ENCODE data around the gene SEPTIN3. TPM values are rescaled to one million over a fixed set of nuclear protein-coding genes. Genes with fewer than 3 reads are reported as not detected.

The SEPTIN3 gene, protein sequence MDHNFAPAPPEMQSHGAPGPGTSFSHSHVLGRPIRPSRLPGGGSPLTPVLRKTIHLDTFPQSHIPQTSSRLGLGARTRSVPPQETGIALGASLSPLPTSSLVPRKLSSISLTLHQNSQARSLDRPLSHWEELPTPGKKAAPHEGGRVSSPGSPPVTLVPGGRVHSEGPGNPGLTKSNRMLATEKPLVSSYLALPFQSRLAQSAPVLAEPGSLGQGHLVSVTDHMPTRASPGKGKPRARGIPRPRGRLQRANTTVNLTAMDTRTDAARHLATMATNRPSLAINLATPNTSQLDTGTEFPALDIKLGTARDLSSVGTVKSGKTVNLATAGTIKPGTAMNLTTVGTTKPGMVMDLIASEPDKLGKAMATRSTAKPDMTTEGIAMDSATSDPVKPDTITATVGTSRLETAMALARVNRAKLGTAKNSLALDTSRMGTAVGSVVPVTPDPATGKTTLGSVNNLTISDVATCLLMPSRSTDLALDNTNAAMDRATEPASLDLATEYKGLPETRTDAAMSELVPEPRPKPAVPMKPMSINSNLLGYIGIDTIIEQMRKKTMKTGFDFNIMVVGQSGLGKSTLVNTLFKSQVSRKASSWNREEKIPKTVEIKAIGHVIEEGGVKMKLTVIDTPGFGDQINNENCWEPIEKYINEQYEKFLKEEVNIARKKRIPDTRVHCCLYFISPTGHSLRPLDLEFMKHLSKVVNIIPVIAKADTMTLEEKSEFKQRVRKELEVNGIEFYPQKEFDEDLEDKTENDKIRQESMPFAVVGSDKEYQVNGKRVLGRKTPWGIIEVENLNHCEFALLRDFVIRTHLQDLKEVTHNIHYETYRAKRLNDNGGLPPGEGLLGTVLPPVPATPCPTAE
- under 1 TPM; 0.09 to 0.39 (median 0.14) TPM for total RNA-seq
- 0.14 TPM for polyA plus RNA-seq
- long read RNA-seq, donor 1: 0 reads
- long read RNA-seq, donor 2: 0 reads
- long read RNA-seq, donor 3: 0 reads
- long read RNA-seq, donor 4: 0 reads

DNA sequence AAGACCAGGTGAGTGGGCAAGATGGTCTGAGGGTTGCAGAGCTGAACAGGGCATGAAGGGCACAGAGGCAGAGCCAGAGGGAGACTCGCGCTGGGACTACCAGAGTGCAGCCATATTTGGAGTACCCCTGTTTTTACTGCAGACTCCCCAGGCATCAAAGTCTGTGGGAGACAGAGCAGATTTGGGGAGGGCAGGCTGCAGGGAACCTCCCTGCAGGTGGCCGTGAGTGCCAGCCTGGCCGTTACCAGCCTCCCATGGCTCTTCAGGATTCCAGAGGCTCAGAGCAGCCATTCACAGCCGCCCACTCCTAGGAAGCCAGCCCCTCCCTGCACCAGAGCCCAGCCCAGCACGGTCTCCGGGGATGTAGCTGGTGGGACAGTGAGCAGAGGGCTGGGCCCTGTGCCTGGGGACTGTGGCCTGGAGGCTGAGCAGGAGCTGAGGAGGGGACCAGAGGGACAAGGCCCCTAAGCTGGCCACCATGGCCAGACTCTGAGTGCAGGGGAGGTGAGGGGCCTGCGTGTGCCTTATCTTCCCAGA lies at the start of gene SEPTIN3:
Gene SEPTIN3 (plus strand): TSS at position 334 of the 537 bp plus-strand sequence. CDS start 2,050 bp downstream, outside the sequence.
- WGBS: 50% methylated on average over 8 of the region's 8 CpGs
- Histone ChIP-seq H3K9me3 (ENCODE audit: control insufficient read depth, low read length) (no peaks in the 10 kb centered on the region), H3K4me1 (ENCODE audit: control insufficient read depth, insufficient read depth, low read length) (no peaks in the 10 kb centered on the region), H3K27ac (ENCODE audit: low read length) (no peak within 1 kb of the TSS), H3K4me3 (ENCODE audit: low read length) (no peak within 1 kb of the TSS), H3K27me3 (ENCODE audit: control insufficient read depth, insufficient read depth) (no peaks in the 10 kb centered on the region)
- no peak for ATAC-seq
- DNase-seq: no peak
- intact Hi-C loops (cut with DNase I): loop anchor here in 1 of 4 donors (5.0 kb wide), 1 partner anchor 468 kb away; no protein-coding TSS in a partner anchor

DNA sequence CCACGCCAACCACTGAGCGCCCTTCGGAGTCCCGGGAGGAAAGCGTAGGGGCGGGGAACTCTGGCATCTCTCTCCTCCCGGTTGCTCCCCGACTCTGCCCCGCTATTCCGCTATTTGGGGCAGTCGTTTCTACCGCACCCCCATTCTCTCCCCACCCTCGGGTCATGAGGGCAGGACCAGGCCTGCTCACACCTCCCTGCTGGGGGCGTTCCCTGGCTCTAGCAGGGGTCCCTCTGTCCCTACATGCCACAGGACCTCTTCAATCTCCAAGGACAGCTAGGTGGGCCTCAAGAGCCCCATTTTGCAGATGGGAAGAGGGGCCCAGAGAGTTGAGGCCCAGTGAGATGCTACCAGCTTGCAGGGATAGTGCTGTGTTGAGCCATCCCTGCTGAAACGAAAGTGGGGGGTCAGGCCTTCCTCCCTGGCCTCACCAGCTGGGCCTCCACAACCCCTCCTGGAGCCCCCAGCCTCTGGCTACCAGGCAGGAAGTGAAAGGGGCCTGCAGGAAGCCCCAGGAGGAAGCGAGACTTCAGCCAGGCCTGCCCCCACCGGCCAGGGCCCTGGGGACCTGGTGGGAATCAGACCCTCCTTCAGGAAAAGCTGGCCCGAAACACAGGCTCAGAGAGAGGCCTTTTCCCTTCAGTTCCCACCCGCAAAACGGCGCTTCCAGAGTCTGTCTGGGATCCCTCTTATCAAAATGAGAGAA lies 48.8 kb upstream of the SEPTIN3 start:
- Histone ChIP-seq H3K9me3 (ENCODE audit: control insufficient read depth, low read length) (no peaks in the 10 kb centered on the region), H3K27ac (ENCODE audit: low read length) (no peak overlapping the region), H3K27me3 (ENCODE audit: control insufficient read depth, insufficient read depth) (no peaks in the 10 kb centered on the region), H3K4me3 (ENCODE audit: low read length) (peak overlapping the region; percentile 59), H3K4me1 (ENCODE audit: control insufficient read depth, insufficient read depth, low read length) (no peaks in the 10 kb centered on the region)
- DNase-seq (no peak), ATAC-seq (no peak)
- intact Hi-C loops (cut with DNase I): no loop called here
- WGBS: 46% methylated on average over 21 of the region's 21 CpGs

DNA sequence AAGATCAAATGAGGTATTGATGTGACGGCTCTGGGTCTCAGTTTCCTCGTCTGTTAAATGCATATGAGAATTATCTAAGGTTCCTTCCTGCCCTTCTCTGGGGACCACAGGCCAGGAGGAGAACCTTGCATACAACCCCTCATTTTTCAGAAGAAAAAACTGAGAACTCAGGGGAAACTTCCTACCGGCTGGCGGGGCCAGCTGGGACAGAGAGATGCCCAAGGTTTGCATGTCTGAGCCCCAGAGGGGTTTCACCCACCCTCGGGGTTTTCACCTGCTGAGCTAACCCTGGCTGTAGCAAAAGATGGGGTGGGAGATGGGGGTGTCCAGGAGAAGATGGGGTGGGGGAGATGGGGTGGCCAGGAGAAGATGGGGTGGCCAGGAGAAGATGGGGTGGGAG lies 46.9 kb upstream of the SEPTIN3 start:
- H3K27me3 ChIP-seq (ENCODE audit: control insufficient read depth, insufficient read depth): no peaks in the 10 kb centered on the region
- no peak overlapping the region for H3K27ac ChIP-seq (ENCODE audit: low read length)
- DNase-seq (no peak), ATAC-seq (no peak)
- intact Hi-C loops (cut with DNase I): no loop called here
- no peak overlapping the region for H3K4me3 ChIP-seq (ENCODE audit: low read length)
- WGBS: 93% methylated on average over 5 of the region's 5 CpGs
- H3K9me3 ChIP-seq (ENCODE audit: control insufficient read depth, low read length): no peaks in the 10 kb centered on the region
- H3K4me1 ChIP-seq (ENCODE audit: control insufficient read depth, insufficient read depth, low read length): no peaks in the 10 kb centered on the region

DNA sequence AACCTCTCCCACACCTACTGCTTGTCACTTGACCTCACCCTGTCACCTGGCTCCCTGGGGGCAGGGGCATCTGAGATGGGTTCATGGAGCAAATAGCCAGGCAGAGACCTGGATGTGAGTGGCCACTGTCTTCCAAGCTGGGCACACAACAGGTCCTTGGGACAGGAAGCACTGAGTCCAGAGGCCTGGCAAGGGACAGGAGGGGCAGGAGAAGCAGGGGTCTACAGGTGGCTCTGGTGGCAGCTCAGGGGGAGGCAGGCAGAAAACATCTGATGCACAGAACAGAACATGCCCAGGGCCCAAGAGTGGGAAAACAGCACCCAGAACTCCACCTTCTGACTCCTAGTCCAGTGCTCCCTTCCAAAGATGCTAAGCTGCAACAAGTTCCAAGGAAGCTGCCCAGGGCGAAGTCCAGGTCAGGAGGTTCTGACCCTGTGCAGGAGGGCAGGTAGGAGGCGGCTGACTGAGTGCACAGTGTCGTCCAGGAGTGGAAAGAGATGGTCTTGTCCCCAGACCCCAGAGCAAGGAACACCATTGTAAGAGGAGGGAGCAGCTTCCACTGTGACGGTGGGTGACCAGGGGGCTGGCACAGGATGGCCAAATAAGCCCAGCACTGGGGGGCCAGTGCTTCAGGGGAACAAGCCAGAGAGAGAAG lies 46.2 kb upstream of the SEPTIN3 start:
- ATAC-seq (no peak), DNase-seq (no peak)
- Histone ChIP-seq H3K27ac (ENCODE audit: low read length) (no peak overlapping the region), H3K27me3 (ENCODE audit: control insufficient read depth, insufficient read depth) (no peaks in the 10 kb centered on the region), H3K4me3 (ENCODE audit: low read length) (no peak overlapping the region), H3K4me1 (ENCODE audit: control insufficient read depth, insufficient read depth, low read length) (no peaks in the 10 kb centered on the region), H3K9me3 (ENCODE audit: control insufficient read depth, low read length) (no peaks in the 10 kb centered on the region)
- intact Hi-C loops (cut with DNase I): no loop called here
- WGBS: 93% methylated on average over 4 of the region's 4 CpGs

DNA sequence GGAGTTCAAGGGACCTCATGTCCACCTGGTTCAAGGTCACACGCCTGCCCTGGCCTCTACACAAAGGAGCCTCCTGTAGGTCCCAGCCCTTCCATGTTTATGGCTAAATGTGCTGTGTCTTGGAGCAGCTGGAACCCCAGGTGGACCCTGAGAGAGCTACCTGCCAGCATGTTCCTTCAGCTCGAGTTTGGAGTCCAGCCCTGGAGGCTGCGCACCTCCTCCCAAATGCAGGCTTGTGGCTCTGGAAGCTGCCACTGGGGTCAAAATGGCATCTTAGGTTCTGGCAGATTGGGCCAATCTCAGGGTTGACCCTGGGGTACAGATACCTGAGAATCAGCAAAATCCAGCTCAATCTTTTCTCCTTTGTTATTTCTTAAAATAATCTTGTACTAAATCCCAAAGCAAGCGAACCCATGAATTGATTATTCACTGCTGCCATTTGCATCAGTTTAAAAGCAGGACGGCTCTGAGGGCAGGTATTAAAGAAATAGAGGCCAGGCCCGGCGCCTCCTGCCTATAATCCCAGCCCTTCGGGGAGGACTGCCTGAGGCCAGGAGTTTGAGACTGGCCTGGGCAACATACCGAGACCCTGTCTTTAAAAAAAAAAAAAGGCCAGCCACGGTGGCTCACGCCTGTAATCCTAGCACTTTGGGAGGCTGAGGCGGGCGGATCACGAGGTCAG lies 45.5 kb upstream of the SEPTIN3 start:
- intact Hi-C loops (cut with DNase I): no loop called here
- no peak overlapping the region for H3K4me3 ChIP-seq (ENCODE audit: low read length)
- no peaks in the 10 kb centered on the region for H3K27me3 ChIP-seq (ENCODE audit: control insufficient read depth, insufficient read depth)
- no peak for ATAC-seq
- no peaks in the 10 kb centered on the region for H3K9me3 ChIP-seq (ENCODE audit: control insufficient read depth, low read length)
- DNase-seq: no peak
- 91% methylated on average over 14 of the region's 14 CpGs for WGBS
- H3K4me1 ChIP-seq (ENCODE audit: control insufficient read depth, insufficient read depth, low read length): no peaks in the 10 kb centered on the region
- H3K27ac ChIP-seq (ENCODE audit: low read length): no peak overlapping the region

DNA sequence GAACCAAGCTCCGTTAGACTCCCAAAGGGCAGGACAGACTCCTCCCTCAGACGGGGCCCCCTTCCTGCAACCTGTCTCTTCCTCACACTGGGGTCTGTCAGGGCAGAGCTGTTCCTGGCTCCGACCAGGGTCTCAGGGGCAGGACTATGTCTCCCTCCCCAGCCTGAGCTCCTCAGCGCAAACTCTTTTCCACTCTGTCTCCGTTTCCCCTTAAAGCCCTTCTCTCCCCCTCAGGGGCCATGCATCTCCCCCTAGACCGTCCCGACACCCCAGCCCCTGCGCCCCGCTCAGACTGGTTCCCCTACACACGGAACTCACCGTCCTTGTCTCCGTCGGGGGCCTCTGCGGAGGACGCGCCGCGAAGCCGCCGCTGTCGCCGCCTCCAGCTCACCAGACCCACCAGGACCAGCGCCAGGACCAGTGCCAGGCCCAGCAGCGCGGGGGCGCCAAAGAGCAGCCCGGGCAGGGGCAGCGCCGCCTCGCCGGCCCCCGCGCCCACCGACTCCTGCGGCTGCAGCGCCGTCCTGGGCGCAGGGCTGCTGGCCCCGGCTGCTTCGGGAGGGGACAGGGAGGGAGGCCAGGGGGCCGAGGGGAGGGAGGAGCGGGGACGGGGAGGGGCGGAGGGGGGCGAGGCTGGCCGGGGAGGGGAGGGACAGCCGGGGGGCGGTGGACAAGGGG lies 43.3 kb upstream of the SEPTIN3 start:
- Histone ChIP-seq H3K27me3 (ENCODE audit: control insufficient read depth, insufficient read depth) (no peaks in the 10 kb centered on the region), H3K9me3 (ENCODE audit: control insufficient read depth, low read length) (no peaks in the 10 kb centered on the region), H3K4me1 (ENCODE audit: control insufficient read depth, insufficient read depth, low read length) (no peaks in the 10 kb centered on the region), H3K4me3 (ENCODE audit: low read length) (peak overlapping the region; percentile 55), H3K27ac (ENCODE audit: low read length) (no peak overlapping the region)
- intact Hi-C loops (cut with DNase I): no loop called here
- ATAC-seq (peak; percentile 39 to 57), DNase-seq (peak; percentile 39 to 89 (median 76))
- WGBS: 5% methylated on average over 44 of the region's 48 CpGs

DNA sequence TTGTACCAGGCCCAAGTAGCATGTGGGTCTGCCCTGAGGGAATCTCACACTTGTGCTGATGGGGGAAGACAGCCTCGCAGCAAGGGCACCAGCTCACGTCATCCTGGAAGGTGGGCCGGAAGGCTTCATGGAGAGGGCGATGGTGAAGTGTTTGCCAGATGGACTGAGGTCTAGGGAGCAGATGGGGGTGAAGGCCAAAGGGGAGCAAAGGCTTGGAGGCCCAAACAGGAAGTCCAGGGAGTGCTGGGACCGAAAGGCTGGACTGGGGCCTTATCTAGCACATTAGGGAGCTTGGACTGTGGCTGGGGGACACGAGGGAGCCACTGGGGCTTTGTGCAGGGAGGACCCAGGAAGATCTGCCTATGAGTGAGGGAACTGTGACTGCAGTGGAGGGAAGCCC lies 41.4 kb upstream of the SEPTIN3 start:
- H3K27me3 ChIP-seq (ENCODE audit: control insufficient read depth, insufficient read depth): no peaks in the 10 kb centered on the region
- WGBS: 69% methylated on average over 6 of the region's 6 CpGs
- ATAC-seq (no peak), DNase-seq (peak in 1 of 3 donors; percentile 7)
- no peaks in the 10 kb centered on the region for H3K9me3 ChIP-seq (ENCODE audit: control insufficient read depth, low read length)
- no peak overlapping the region for H3K4me3 ChIP-seq (ENCODE audit: low read length)
- no peak overlapping the region for H3K27ac ChIP-seq (ENCODE audit: low read length)
- intact Hi-C loops (cut with DNase I): no loop called here
- no peaks in the 10 kb centered on the region for H3K4me1 ChIP-seq (ENCODE audit: control insufficient read depth, insufficient read depth, low read length)

DNA sequence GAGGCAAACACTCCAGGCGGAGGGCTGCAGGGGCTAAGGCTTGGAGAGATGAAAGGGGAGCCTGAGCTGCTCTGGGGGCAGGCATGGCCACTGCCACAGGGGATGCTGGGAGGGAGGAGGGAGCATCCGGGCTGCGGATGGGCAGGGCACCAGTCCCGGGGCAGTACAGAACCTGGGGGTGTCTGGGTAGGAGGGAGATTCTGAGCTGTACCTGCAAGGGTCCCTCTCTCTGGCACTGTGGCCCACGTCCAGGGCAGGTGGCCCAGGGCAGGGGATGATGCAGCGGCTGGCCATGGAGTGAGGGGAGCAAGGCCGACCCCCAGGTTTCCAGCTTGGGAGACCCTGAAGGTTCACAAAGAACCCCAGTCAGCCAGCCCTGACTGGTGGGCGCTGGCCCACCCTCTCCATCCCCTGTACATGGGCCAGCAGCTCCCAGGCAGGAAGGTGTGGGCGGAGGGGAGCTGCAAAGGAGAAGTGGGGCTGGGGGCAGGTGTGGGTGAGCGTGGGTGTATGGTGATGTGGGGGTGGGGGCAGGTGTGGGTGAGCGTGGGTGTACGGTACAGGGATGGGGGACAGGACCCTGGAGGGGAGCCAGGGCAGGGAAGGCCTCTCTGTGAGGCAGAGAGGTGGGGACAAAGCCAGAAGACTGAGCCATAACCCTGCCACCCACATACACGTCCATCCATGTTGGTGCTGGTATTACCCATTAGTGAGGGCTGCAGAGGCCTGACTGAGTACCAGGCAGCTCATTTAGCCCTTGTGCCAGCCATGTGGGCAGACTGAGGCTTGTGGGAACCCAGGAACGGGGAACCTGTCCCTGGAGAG lies 40.4 kb upstream of the SEPTIN3 start:
- no peak for ATAC-seq
- WGBS: 78% methylated on average over 14 of the region's 14 CpGs
- Histone ChIP-seq H3K27ac (ENCODE audit: low read length) (no peak overlapping the region), H3K27me3 (ENCODE audit: control insufficient read depth, insufficient read depth) (no peaks in the 10 kb centered on the region), H3K4me3 (ENCODE audit: low read length) (no peak overlapping the region), H3K9me3 (ENCODE audit: control insufficient read depth, low read length) (no peaks in the 10 kb centered on the region), H3K4me1 (ENCODE audit: control insufficient read depth, insufficient read depth, low read length) (no peaks in the 10 kb centered on the region)
- intact Hi-C loops (cut with DNase I): no loop called here
- DNase-seq: peak in 1 of 3 donors; percentile 2

DNA sequence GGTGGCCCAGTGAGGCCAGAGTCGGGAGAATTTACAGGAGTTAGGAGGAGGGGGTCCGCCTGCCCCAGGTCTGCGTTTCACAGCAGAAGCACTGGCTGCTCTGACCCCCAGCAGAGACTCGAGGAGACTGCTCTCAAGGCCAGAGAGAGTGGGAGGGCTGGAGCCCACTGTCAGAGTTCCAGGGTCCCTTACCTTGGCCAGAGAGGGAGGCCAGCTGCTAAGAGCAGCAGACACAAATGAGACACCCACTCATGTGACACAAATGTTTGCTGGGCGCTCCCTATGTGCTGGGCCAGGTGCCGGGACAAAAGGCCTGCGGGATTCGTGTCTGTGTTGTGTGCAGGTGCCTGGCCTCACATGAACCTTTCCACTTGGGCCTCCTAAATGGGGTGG lies 39.8 kb upstream of the SEPTIN3 start:
- 81% methylated on average over 8 of the region's 8 CpGs for WGBS
- no peaks in the 10 kb centered on the region for H3K27me3 ChIP-seq (ENCODE audit: control insufficient read depth, insufficient read depth)
- H3K4me3 ChIP-seq (ENCODE audit: low read length): no peak overlapping the region
- no peak overlapping the region for H3K27ac ChIP-seq (ENCODE audit: low read length)
- DNase-seq: peak in 2 of 3 donors; percentile 19 to 23
- intact Hi-C loops (cut with DNase I): no loop called here
- no peaks in the 10 kb centered on the region for H3K9me3 ChIP-seq (ENCODE audit: control insufficient read depth, low read length)
- no peaks in the 10 kb centered on the region for H3K4me1 ChIP-seq (ENCODE audit: control insufficient read depth, insufficient read depth, low read length)
- no peak for ATAC-seq

Measured in right cardiac atrium (tissue), 5 donors.